WTC11 (cell line): ENCODE results near the gene ARHGEF38. TPM values are rescaled to one million over a fixed set of nuclear protein-coding genes. Genes with fewer than 3 reads are reported as not detected.

Experiments
- ATAC-seq: fragments of 200-7000 bp; cut with Tn5 transposase; 2 replicates; pipeline ENCODE4 v1.10.0; 2021; ENCODE audit warnings: mild to moderate bottlenecking, moderate library complexity
- CTCF ChIA-PET: fragments of 300-600 bp; sonication (Branson Sonifier 250); formaldehyde crosslinking; loops from one replicate; lab custom pipeline; 2021; ENCODE audit warnings: antibody characterized with exemption; lab: Charles Lee
- POLR2A ChIA-PET: fragments of 350-600 bp; sonication (Branson Sonifier 250); formaldehyde crosslinking; loops from one replicate; lab custom pipeline; 2021; ENCODE audit warnings: antibody characterized with exemption; lab: Charles Lee
- DNase-seq: peaks from one replicate; pipeline ENCODE4 v3.0.0; 2021; ENCODE audit warnings: low spot score
- H3K27ac Mint-ChIP-seq: 2 replicates; pipeline ENCODE4 v1.8.0; 2021; ENCODE audit warnings: mixed read lengths
- H3K27me3 Mint-ChIP-seq: 2 replicates; pipeline ENCODE4 v1.8.0; 2021; ENCODE audit warnings: low read depth, mild to moderate bottlenecking, moderate library complexity, mixed read lengths
- H3K36me3 Mint-ChIP-seq: 2 replicates; pipeline ENCODE4 v1.8.0; 2021; ENCODE audit warnings: mixed read lengths
- H3K4me1 Mint-ChIP-seq: 2 replicates; pipeline ENCODE4 v1.8.0; 2022; ENCODE audit warnings: mixed read lengths
- H3K4me3 Mint-ChIP-seq: 2 replicates; pipeline ENCODE4 v1.8.0; 2021; ENCODE audit warnings: mild to moderate bottlenecking, moderate library complexity, mixed read lengths
- H3K9me3 Mint-ChIP-seq: 2 replicates; pipeline ENCODE4 v1.8.0; 2021; ENCODE audit warnings: mixed read lengths
- ARID4B ChIP-seq: sonication (generic); formaldehyde crosslinking; IDR thresholded peaks from 2 replicates; pipeline ENCODE4 v1.8.0; 2023; ENCODE audit warnings: missing genetic modification reagents, mild to moderate bottlenecking, borderline replicate concordance
- ATF2 ChIP-seq: sonication (generic); formaldehyde crosslinking; IDR thresholded peaks from 2 replicates; pipeline ENCODE4 v1.8.1; 2022; ENCODE audit warnings: low read depth, missing genetic modification reagents, borderline replicate concordance
- ERG ChIP-seq: fragments of 250-450 bp; sonication (Bioruptor Pico); IDR thresholded peaks from 2 replicates; pipeline ENCODE4 v1.8.0; 2021; ENCODE audit warnings: mild to moderate bottlenecking
- FOXK1 ChIP-seq: sonication (generic); formaldehyde crosslinking; IDR thresholded peaks from 2 replicates; pipeline ENCODE4 v1.8.0; 2022; ENCODE audit warnings: mild to moderate bottlenecking, moderate library complexity, missing genetic modification reagents
- FOXP4 ChIP-seq: sonication (generic); formaldehyde crosslinking; IDR thresholded peaks from 2 replicates; pipeline ENCODE4 v1.8.0; 2022; ENCODE audit warnings: mild to moderate bottlenecking, missing genetic modification reagents
- GABPB1 ChIP-seq: sonication (generic); formaldehyde crosslinking; IDR thresholded peaks from 2 replicates; pipeline ENCODE4 v1.8.1; 2023; ENCODE audit warnings: mild to moderate bottlenecking, missing genetic modification reagents
- GRHL2 ChIP-seq: fragments of 250-450 bp; sonication (Bioruptor Pico); IDR thresholded peaks from 2 replicates; pipeline ENCODE4 v1.8.0; 2022; ENCODE audit warnings: mild to moderate bottlenecking, moderate library complexity; ENCODE audit not compliant: insufficient replicate concordance, severe bottlenecking
- IRF2 ChIP-seq: sonication (generic); formaldehyde crosslinking; IDR thresholded peaks from 2 replicates; pipeline ENCODE4 v1.8.0; 2022; ENCODE audit warnings: low read depth, missing genetic modification reagents, borderline replicate concordance
- JUN ChIP-seq: sonication (generic); formaldehyde crosslinking; IDR thresholded peaks from 2 replicates; pipeline ENCODE4 v1.8.0; 2023; ENCODE audit warnings: mild to moderate bottlenecking, missing genetic modification reagents
- KAT7 ChIP-seq: sonication (generic); formaldehyde crosslinking; IDR thresholded peaks from 2 replicates; pipeline ENCODE4 v1.8.1; 2023; ENCODE audit warnings: missing genetic modification reagents, mild to moderate bottlenecking, borderline replicate concordance
- NFYB ChIP-seq: sonication (generic); formaldehyde crosslinking; conservative IDR thresholded peaks from 2 replicates; pipeline ENCODE4 v1.8.0; 2022; ENCODE audit warnings: low read depth, missing genetic modification reagents
- SMAD3 ChIP-seq: sonication (generic); formaldehyde crosslinking; IDR thresholded peaks from 2 replicates; pipeline ENCODE4 v1.8.0; 2022; ENCODE audit warnings: missing genetic modification reagents, mild to moderate bottlenecking, borderline replicate concordance
- TP53 ChIP-seq: sonication (generic); formaldehyde crosslinking; IDR thresholded peaks from 2 replicates; pipeline ENCODE4 v1.8.1; 2023; ENCODE audit warnings: mild to moderate bottlenecking, missing genetic modification reagents
- ZNF219 ChIP-seq: sonication (generic); formaldehyde crosslinking; IDR thresholded peaks from 2 replicates; pipeline ENCODE4 v1.8.0; 2023; ENCODE audit warnings: missing genetic modification reagents, mild to moderate bottlenecking, borderline replicate concordance
- ZNF396 ChIP-seq: fragments of 250-450 bp; sonication (Bioruptor Pico); IDR thresholded peaks from 2 replicates; pipeline ENCODE4 v1.8.0; 2021; ENCODE audit warnings: mild to moderate bottlenecking, moderate library complexity, borderline replicate concordance
- total RNA-seq: library from RNA; stranded (reverse); gene quantifications from 3 replicates; pipeline ENCODE4 v1.2.3, GENCODE V29; 2021
- TF ChIP-seq, protein P1 (sequence below): sonication (generic); formaldehyde crosslinking; IDR thresholded peaks from 2 replicates; pipeline ENCODE4 v1.8.1; 2022; ENCODE audit warnings: missing genetic modification reagents, borderline replicate concordance
- TF ChIP-seq, protein P2 (sequence below): sonication (generic); formaldehyde crosslinking; IDR thresholded peaks from 2 replicates; pipeline ENCODE4 v1.8.1; 2023; ENCODE audit warnings: mild to moderate bottlenecking, missing genetic modification reagents, borderline replicate concordance
- TF ChIP-seq, protein P3 (sequence below): fragments of 250-450 bp; sonication (Bioruptor Pico); IDR thresholded peaks from 2 replicates; pipeline ENCODE4 v1.9.0; 2021; ENCODE audit warnings: mild to moderate bottlenecking

The ARHGEF38 gene
- total RNA-seq, 1 experiment from 2014 or later: not detected

DNA sequence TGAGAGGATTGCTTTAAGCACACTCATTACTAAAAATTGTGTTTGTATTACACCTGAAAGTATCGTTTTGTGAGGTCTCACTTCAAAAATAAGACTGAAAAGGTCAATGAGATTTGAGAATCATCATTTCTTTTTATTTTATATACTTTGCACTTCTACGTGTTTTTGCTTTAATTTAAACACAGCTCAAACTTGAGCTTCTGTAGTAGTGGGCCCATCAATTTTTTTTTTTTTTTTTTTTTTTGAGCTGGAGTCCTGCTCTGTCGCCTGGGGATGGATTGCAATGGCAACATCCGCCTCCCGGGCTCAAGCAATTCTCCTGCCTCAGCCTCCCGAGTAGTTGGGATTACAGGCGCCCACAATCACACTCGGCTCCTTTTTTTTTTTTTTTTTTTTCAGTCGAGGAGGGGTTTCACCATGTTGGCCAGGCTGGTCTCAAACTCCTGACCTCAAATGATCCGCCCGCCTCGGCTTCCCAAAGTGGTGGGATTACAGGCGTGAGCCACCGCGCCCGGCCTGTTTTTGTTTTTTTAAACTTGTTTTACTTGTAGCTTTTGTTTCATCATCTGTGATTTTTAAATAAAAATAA lies 157.7 kb downstream of the ARHGEF38 start (continued):
- TF ChIP-seq ATF2 (no peak), KAT7 (CRISPR knock-in tag) (no peak), GABPB1 (CRISPR knock-in tag) (no peak)
- TF ChIP-seq, all 79 proteins: peak for 0

DNA sequence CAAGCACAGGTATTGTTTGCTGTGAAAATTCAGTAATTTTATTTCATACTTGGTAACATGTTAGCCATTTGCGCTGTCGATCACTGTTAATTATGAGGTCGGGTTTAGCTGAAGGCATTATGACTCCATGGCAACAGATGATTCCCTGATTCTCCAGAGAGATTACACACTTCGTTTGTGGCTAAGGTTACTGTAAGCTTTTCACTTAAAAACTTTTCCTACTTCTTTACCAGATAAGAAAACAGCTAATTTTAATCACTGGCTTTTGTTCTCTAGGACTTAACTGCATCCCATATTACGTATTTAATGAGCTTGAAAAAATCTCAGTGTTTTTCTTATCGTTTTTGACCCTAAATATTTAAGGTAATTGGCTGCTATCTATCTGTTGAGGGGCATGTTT lies 158.3 kb downstream of the ARHGEF38 start:
- Mint-ChIP-seq H3K27me3 (no peaks in the 10 kb centered on the region), H3K36me3 (no peaks in the 10 kb centered on the region), H3K4me3 (no peak overlapping the region), H3K27ac (no peak overlapping the region), H3K9me3 (no peaks in the 10 kb centered on the region), H3K4me1 (peaks cover 16% of the 10 kb centered on the region)
- no peak for TF ChIP-seq NFYB (CRISPR knock-in tag)
- TF ChIP-seq TP53 (CRISPR knock-in tag): no peak
- no peak for TF ChIP-seq SMAD3 (CRISPR knock-in tag)
- no peak for TF ChIP-seq ZNF396 (CRISPR knock-in tag)
- TF ChIP-seq, protein P1, sequence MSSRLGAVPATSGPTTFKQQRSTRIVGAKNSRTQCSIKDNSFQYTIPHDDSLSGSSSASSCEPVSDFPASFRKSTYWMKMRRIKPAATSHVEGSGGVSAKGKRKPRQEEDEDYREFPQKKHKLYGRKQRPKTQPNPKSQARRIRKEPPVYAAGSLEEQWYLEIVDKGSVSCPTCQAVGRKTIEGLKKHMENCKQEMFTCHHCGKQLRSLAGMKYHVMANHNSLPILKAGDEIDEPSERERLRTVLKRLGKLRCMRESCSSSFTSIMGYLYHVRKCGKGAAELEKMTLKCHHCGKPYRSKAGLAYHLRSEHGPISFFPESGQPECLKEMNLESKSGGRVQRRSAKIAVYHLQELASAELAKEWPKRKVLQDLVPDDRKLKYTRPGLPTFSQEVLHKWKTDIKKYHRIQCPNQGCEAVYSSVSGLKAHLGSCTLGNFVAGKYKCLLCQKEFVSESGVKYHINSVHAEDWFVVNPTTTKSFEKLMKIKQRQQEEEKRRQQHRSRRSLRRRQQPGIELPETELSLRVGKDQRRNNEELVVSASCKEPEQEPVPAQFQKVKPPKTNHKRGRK (CRISPR knock-in tag): no peak
- no peak for TF ChIP-seq JUN
- TF ChIP-seq IRF2 (CRISPR knock-in tag): no peak
- no peak for TF ChIP-seq FOXK1
- TF ChIP-seq ARID4B (CRISPR knock-in tag): no peak
- no peak for TF ChIP-seq GRHL2 (CRISPR knock-in tag)
- ChIA-PET CTCF (interaction anchor here (0.6 kb wide), 1 partner anchor 190 kb away, joined by 3 read pairs; no protein-coding TSS in a partner anchor), POLR2A (interaction anchor here (0.7 kb wide), 1 partner anchor 585 kb away, joined by 5 read pairs; no protein-coding TSS in a partner anchor)
- DNase-seq (no peak), ATAC-seq (no peak)

DNA sequence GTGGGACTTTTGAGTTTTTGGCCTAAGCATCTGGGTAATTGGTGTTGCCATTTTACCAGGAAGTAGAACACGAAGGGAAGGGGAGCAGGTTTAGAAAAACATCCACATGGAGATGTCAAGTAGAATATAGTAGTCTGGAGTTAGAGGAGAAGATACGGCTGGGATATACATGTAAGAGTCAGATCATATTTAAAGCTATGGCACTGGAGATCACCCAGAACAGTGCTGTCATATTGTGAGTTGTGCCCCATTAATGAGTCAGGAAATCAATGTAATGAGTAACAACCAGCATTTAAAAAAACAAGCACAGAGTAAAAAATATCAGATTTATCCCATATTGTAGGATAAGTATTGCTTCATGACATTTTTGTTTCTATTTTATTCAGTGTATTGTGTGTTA lies 160.3 kb downstream of the ARHGEF38 start:
- Mint-ChIP-seq H3K27me3 (no peaks in the 10 kb centered on the region), H3K4me3 (no peak overlapping the region), H3K9me3 (peaks cover 10% of the 10 kb centered on the region), H3K27ac (no peak overlapping the region), H3K4me1 (peaks cover 11% of the 10 kb centered on the region), H3K36me3 (peaks cover 10% of the 10 kb centered on the region)
- ChIA-PET POLR2A (no interaction called here), CTCF (no interaction called here)
- ATAC-seq (no peak), DNase-seq (no peak)
- TF ChIP-seq, protein P2, sequence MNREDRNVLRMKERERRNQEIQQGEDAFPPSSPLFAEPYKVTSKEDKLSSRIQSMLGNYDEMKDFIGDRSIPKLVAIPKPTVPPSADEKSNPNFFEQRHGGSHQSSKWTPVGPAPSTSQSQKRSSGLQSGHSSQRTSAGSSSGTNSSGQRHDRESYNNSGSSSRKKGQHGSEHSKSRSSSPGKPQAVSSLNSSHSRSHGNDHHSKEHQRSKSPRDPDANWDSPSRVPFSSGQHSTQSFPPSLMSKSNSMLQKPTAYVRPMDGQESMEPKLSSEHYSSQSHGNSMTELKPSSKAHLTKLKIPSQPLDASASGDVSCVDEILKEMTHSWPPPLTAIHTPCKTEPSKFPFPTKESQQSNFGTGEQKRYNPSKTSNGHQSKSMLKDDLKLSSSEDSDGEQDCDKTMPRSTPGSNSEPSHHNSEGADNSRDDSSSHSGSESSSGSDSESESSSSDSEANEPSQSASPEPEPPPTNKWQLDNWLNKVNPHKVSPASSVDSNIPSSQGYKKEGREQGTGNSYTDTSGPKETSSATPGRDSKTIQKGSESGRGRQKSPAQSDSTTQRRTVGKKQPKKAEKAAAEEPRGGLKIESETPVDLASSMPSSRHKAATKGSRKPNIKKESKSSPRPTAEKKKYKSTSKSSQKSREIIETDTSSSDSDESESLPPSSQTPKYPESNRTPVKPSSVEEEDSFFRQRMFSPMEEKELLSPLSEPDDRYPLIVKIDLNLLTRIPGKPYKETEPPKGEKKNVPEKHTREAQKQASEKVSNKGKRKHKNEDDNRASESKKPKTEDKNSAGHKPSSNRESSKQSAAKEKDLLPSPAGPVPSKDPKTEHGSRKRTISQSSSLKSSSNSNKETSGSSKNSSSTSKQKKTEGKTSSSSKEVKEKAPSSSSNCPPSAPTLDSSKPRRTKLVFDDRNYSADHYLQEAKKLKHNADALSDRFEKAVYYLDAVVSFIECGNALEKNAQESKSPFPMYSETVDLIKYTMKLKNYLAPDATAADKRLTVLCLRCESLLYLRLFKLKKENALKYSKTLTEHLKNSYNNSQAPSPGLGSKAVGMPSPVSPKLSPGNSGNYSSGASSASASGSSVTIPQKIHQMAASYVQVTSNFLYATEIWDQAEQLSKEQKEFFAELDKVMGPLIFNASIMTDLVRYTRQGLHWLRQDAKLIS (CRISPR knock-in tag): no peak
- no peak for TF ChIP-seq ZNF219
- TF ChIP-seq ERG: no peak
- TF ChIP-seq, protein P3, sequence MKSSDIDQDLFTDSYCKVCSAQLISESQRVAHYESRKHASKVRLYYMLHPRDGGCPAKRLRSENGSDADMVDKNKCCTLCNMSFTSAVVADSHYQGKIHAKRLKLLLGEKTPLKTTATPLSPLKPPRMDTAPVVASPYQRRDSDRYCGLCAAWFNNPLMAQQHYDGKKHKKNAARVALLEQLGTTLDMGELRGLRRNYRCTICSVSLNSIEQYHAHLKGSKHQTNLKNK (CRISPR knock-in tag): no peak
- TF ChIP-seq FOXP4 (CRISPR knock-in tag): no peak
